ENCODE results near the gene SULT1A4.
"Not testable (repeated sequence)": the region's sequence is repeated elsewhere in the genome, so short reads cannot be mapped to it uniquely, and the experiment has no call there.

Gene SULT1A4

GRCh38 chr16:29459706-29460646 lies at the start of gene SULT1A4:
Gene SULT1A4, plus strand, starts transcription at chr16:29459913. Its CDS starts 1,473 bp downstream, at chr16:29461386.
- not testable (repeated sequence) for DNase-seq (ENCODE audit: low read depth)

- DNase-seq (ENCODE audit: low read depth) = not testable (repeated sequence)
Observed at GRCh38 chr16:29423587-29423986, 36.1 kb upstream of the SULT1A4 start.

- not testable (repeated sequence) for DNase-seq (ENCODE audit: low read depth)
Observed at GRCh38 chr16:29425390-29425789, 34.3 kb upstream of the SULT1A4 start.

GRCh38 chr16:29453754-29454153 lies 6.0 kb upstream of the SULT1A4 start:
- DNase-seq (ENCODE audit: low read depth) = not testable (repeated sequence)

GRCh38 chr16:29454269-29454668 lies 5.4 kb upstream of the SULT1A4 start, which contains the start of the genes BOLA2 and SLX1B:
Gene BOLA2, minus strand, starts transcription at chr16:29454351. Its CDS starts 98 bp downstream, at chr16:29454253.
Gene SLX1B, plus strand, starts transcription at chr16:29454533.
- DNase-seq (ENCODE audit: low read depth) = not testable (repeated sequence)

- not testable (repeated sequence) for DNase-seq (ENCODE audit: low read depth)
Observed at GRCh38 chr16:29454828-29455227, 4.9 kb upstream of the SULT1A4 start.

GRCh38 chr16:29457660-29458059 lies 2.1 kb upstream of the SULT1A4 start:
- not testable (repeated sequence) for DNase-seq (ENCODE audit: low read depth)

- not testable (repeated sequence) for DNase-seq (ENCODE audit: low read depth)
Observed at GRCh38 chr16:29460647-29461030, 926 bp downstream of the SULT1A4 start.

- DNase-seq (ENCODE audit: low read depth) = not testable (repeated sequence)
Observed at GRCh38 chr16:29465985-29466824, 6.5 kb downstream of the SULT1A4 start.

GRCh38 chr16:29466904-29467303 lies 7.2 kb downstream of the SULT1A4 start:
- DNase-seq (ENCODE audit: low read depth) = not testable (repeated sequence)

GRCh38 chr16:29467654-29468366 lies 8.1 kb downstream of the SULT1A4 start:
- not testable (repeated sequence) for DNase-seq (ENCODE audit: low read depth)

GRCh38 chr16:29469660-29470059 lies 9.9 kb downstream of the SULT1A4 start:
- DNase-seq (ENCODE audit: low read depth) = peak; percentile 33

GRCh38 chr16:29472065-29472464 lies 12.4 kb downstream of the SULT1A4 start:
- DNase-seq (ENCODE audit: low read depth) = not testable (repeated sequence)

GRCh38 chr16:29482276-29482675 lies 22.6 kb downstream of the SULT1A4 start:
- DNase-seq (ENCODE audit: low read depth) = not testable (repeated sequence)

- not testable (repeated sequence) for DNase-seq (ENCODE audit: low read depth)
Observed at GRCh38 chr16:29506308-29506707, 46.6 kb downstream of the SULT1A4 start, which contains the start of gene NPIPB12. Gene NPIPB12, minus strand, starts transcription at chr16:29506408.
